NOMO-1 (cell line): ENCODE measurements around the gene CELSR3.

Experiments used
- DNase-seq, 2 experiments: peaks; one replicate each; lab custom pipeline; 2025; ENCODE audit not compliant: unreplicated experiment in 2 of 2; lab: John Stamatoyannopoulos, UW

CELSR3 gene

GRCh38 chr3:48587686-48588085 is 75.0 kb downstream of the CELSR3 start:
- DNase-seq = no peak
